Adrenal gland (tissue), 12 donors: ENCODE measurements around the gene ANKRD55. TPM values are rescaled to one million over a fixed set of nuclear protein-coding genes. Genes with fewer than 3 reads are reported as not detected.
A peak's percentile ranks its signal among the peaks of the same experiment; 100 is the strongest.

Experiments used
- DNase-seq, 7 donors: peaks; one replicate each; pipeline ENCODE4 v3.0.0-alpha.2; 2019 to 2020
- H3K27ac ChIP-seq, 5 donors: fragments of 200-600 bp; sonication (generic) in 4 of 5; 1 replicate in 3 of 5; 2 replicates in 2 of 5; pipeline versions ENCODE4 v1.5.1 to v1.8.0; 2016 to 2020; ENCODE audit warnings: mild to moderate bottlenecking in 1 of 5
- H3K27me3 ChIP-seq: fragments of 200-600 bp; 2 replicates; pipeline ENCODE4 v1.8.0; 2021
- H3K36me3 ChIP-seq, 2 donors: fragments of 200-600 bp; replicated peaks in 1 of 2; 1 replicate in 1 of 2; 2 replicates in 1 of 2; pipeline versions ENCODE4 v1.5.1 to v1.8.0; 2018 to 2022
- H3K4me1 ChIP-seq, 2 donors: fragments of 200-600 bp; replicated peaks in 1 of 2; 1 replicate in 1 of 2; 2 replicates in 1 of 2; pipeline versions ENCODE4 v1.5.1 to v1.8.0; 2018 to 2021
- H3K4me3 ChIP-seq, 4 donors: fragments of 200-600 bp; sonication (generic) in 3 of 4; one replicate each; pipeline ENCODE4 v1.5.1; 2016 to 2018
- H3K9me3 ChIP-seq, 3 donors: fragments of 200-600 bp; sonication (generic) in 1 of 3; replicated peaks in 1 of 3; 1 replicate in 2 of 3; 2 replicates in 1 of 3; pipeline versions ENCODE4 v1.5.1 to v1.8.0; 2016 to 2021
- CTCF ChIP-seq, 6 experiments: fragments of 450-650 bp in 4 of 6; fragments of 200-600 bp in 2 of 6; sonication (generic) in 1 of 6; IDR thresholded peaks; 1 replicate in 5 of 6; 2 replicates in 1 of 6; pipeline versions ENCODE4 v1.5.1 to v1.8.0; 2016 to 2021; ENCODE audit warnings: antibody characterized with exemption in 6 of 6, mild to moderate bottlenecking in 2 of 6, moderate library complexity in 1 of 6
- POLR2A ChIP-seq, 2 donors: fragments of 450-650 bp; IDR thresholded peaks; one replicate each; pipeline ENCODE4 v1.6.1; 2017; ENCODE audit warnings: antibody characterized with exemption in 2 of 2, mild to moderate bottlenecking in 2 of 2, moderate library complexity in 1 of 2
- WGBS, 4 donors: extraction: QIAGEN DNeasy Blood & Tissue Kit in 2 of 4; methylation state at CpG; one replicate each; pipeline versions ENCODE4 v1.1.5 to v1.1.7; 2013 to 2017; 5-methylcytosine and 5-hydroxymethylcytosine counted together
- intact Hi-C, 2 donors: fragments of 100-400 bp; cut with DNase I; formaldehyde crosslinking; loops; one replicate each; pipeline versions ENCODE4 v1.14.1 to v1.15.0; 2022 to 2023
- polyA plus RNA-seq, 3 donors: library from polyadenylated mRNA; stranded (reverse); fragments of 200-250 nt in 2 of 3; fragments of 350-450 nt in 1 of 3; fragmentation: Illumina TruSeq in 1 of 3; extraction: RNeasy Lipid Tissue Mini Kit (QIAGEN cat#74804) in 1 of 3; gene quantifications; one replicate each; pipeline ENCODE4 v1.2.3, GENCODE V29; 2013 to 2014
- total RNA-seq, 9 donors: library from RNA; depleted of rRNA in 4 of 9; stranded (reverse); fragments of >200 nt in 4 of 9; fragments of 120-200 nt in 1 of 9; fragmentation: NEBNext Ultra II Directional in 1 of 9; extraction: Animal tissue kit (Norgen Biotek cat#: 25700) in 1 of 9; gene quantifications; one replicate each; pipeline versions ENCODE4 v1.1.0 to v1.2.4, GENCODE V29; 2013 to 2023
- donor health status: healthy with polysubstance abuse.
- donor health status: Bipolar disorder and iron deficiency.
- donor health status: DM: yes; HTN: yes; CAD: no.
- donor health status: DM: no; HTN: no; CAD: no.
- donor health status: DM: no; HTN: no; CAD: no.
- donor health status: DM: yes; HTN: yes; CAD: no.

ANKRD55 gene
- total and polyA plus RNA-seq, 12 donors: 0.03 to 0.81 (median 0.29) TPM; not detected in 4

- Histone ChIP-seq H3K4me1 (peaks cover 10 to 33% of the 10 kb centered on the region in 2 donors), H3K9me3 (no peaks in the 10 kb centered on the region), H3K27ac (peak overlapping the region in 3 of 5 donors; percentile 25 to 53 (median 37)), H3K36me3 (no peaks in the 10 kb centered on the region), H3K4me3 (no peak overlapping the region), H3K27me3 (no peaks in the 10 kb centered on the region)
- DNase-seq: no peak
- intact Hi-C loops: no loop called here
- TF ChIP-seq CTCF (IDR thresholded peaks at IDR 0.05): no peak
- no peak for TF ChIP-seq POLR2A (IDR thresholded peaks at IDR 0.05)
These were observed 63.2 kb downstream of the ANKRD55 start for GRCh38 chr5:56169949-56170348.

- Histone ChIP-seq H3K4me1 (peaks cover 14 to 40% of the 10 kb centered on the region in 2 donors), H3K9me3 (no peaks in the 10 kb centered on the region), H3K4me3 (no peak overlapping the region), H3K27me3 (no peaks in the 10 kb centered on the region), H3K36me3 (no peaks in the 10 kb centered on the region), H3K27ac (peak overlapping the region in 2 of 5 donors; percentile 37 to 53)
- no peak for DNase-seq
- no peak for TF ChIP-seq CTCF (IDR thresholded peaks at IDR 0.05)
- WGBS, 4 donors: 63 to 76% (median 67%) methylated on average over 2 of the region's 2 CpGs
- intact Hi-C loops: no loop called here
These were observed 63.8 kb downstream of the ANKRD55 start for GRCh38 chr5:56169281-56169680.

GRCh38 chr5:56168066-56168478 lies 65.1 kb downstream of the ANKRD55 start:
- no peak for DNase-seq
- no peak for TF ChIP-seq POLR2A (IDR thresholded peaks at IDR 0.05)
- no peak for TF ChIP-seq CTCF (IDR thresholded peaks at IDR 0.05)
- WGBS, 4 donors: 78 to 85% (median 84%) methylated on average over 8 of the region's 8 CpGs
- H3K27ac ChIP-seq: no peak overlapping the region
- H3K9me3 ChIP-seq: no peaks in the 10 kb centered on the region
- H3K36me3 ChIP-seq: no peaks in the 10 kb centered on the region
- H3K27me3 ChIP-seq: no peaks in the 10 kb centered on the region
- H3K4me1 ChIP-seq: peaks cover 14 to 41% of the 10 kb centered on the region in 2 donors
- intact Hi-C loops: no loop called here
- no peak overlapping the region for H3K4me3 ChIP-seq

GRCh38 chr5:56167519-56167918 lies 65.6 kb downstream of the ANKRD55 start:
- WGBS, 4 donors: 74 to 77% (median 76%) methylated on average over 2 of the region's 2 CpGs
- H3K36me3 ChIP-seq: no peaks in the 10 kb centered on the region
- no peaks in the 10 kb centered on the region for H3K27me3 ChIP-seq
- no peaks in the 10 kb centered on the region for H3K9me3 ChIP-seq
- no peak overlapping the region for H3K27ac ChIP-seq
- H3K4me1 ChIP-seq: peaks cover 9 to 36% of the 10 kb centered on the region in 2 donors
- TF ChIP-seq CTCF (IDR thresholded peaks at IDR 0.05): no peak
- TF ChIP-seq POLR2A (IDR thresholded peaks at IDR 0.05): no peak
- H3K4me3 ChIP-seq: no peak overlapping the region
- intact Hi-C loops: no loop called here
- DNase-seq: no peak
